GM21381 (cell line): ENCODE measurements around the gene MAST4.

Source experiments
- ATAC-seq: cut with Tn5 transposase; IDR thresholded peaks from one replicate; pipeline ENCODE4 v1.9.1; 2021; ENCODE audit warnings: mild to moderate bottlenecking, moderate library complexity; ENCODE audit not compliant: unreplicated experiment

The MAST4 gene

GRCh38 chr5:66644111-66644510 lies 47.9 kb downstream of the MAST4 start:
- no peak for ATAC-seq

DNA sequence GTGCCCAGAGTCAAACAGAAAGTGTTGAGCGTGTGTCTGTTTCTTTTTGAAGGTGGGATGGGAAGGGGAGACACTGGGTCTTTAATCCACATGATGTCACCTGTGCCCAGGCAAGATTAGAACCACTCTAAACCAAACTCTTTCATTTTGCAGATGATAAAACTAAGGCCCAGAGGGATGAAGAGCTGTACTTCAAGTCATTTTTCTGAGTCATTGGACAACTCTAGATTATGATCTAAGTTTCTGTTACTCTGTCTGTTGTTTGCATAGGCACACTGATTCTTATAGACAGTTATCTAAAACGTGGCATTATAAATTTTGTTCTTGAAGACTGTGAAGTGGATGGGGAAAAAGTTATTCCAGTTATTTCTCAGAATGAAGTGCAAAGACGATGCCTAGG lies 48.8 kb downstream of the MAST4 start:
- no peak for ATAC-seq

- ATAC-seq = no peak
Observed at GRCh38 chr5:66646570-66646969, 50.4 kb downstream of the MAST4 start.

DNA sequence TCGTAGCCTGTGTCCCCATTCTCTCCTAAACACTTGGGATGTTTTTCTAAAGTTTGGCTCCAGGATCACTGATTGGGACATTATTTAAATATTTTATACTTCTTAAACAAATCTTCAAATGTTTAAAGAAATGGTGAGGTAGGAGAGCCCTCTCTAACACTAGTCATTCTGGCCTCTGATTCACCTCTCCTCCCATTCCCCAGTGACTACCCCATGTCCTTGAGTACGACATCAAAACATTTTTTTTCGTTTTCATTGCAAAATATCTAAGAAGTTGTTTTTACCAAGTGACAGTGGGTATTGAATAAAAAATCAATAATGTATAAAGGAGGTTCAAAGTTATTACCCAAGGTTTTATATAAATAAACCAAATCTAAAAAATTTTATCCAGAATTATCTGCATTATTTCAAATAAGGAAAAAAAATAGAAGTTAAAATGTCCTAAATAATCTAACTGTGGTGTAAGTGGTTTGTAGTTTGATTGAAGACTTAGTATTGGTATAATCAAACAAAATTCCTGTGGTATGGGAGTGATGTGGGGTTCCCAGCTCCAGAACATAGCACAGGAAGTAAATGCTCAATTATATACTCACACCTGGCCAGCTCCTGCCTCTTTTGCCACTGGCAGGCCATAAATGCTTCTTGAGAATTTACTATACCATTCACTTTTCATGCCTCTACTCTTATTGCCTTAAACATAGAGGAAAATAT lies 51.1 kb downstream of the MAST4 start:
- no peak for ATAC-seq

DNA sequence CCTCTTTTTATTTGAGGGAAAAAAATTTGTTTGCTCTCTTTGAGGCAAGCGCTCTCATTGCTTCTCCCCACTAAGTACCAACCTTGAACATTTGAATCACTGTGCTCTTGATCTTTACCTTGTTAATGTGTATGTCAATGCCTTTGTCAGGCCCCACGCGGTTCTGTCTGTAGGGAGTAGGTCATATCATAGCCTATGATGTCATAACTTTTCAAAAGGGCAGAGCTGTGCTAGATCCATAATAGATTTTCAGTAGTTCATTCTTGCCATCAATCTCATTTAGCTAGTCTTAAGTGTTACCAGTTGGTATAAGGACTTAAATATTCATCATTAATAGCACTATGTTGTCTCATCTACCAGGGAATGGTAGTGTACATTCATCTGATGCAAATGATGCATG lies 56.6 kb downstream of the MAST4 start:
- no peak for ATAC-seq

DNA sequence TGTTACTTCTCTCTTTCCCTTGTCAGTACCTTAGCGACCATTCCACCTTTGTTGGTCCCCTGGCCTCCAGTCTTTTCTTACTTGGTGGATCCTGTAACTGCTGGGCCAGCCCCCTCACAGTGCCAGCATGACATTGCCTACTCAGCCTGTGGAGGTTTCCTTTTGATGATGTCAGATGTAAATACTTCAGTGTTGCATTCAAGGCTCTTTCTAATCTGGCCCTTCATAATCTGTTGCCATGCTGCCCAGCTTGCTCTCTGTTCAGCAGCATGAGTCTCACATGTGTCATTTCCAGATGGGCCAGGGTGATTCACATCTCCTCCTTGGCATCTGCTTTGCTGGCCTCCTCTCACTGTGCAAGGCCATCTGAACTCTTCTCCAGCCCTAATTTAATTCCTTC lies 57.1 kb downstream of the MAST4 start:
- ATAC-seq = no peak

GRCh38 chr5:66655395-66656324 lies 59.5 kb downstream of the MAST4 start:
- no peak for ATAC-seq

- no peak for ATAC-seq
Observed at GRCh38 chr5:66658516-66658915, 62.3 kb downstream of the MAST4 start.

DNA sequence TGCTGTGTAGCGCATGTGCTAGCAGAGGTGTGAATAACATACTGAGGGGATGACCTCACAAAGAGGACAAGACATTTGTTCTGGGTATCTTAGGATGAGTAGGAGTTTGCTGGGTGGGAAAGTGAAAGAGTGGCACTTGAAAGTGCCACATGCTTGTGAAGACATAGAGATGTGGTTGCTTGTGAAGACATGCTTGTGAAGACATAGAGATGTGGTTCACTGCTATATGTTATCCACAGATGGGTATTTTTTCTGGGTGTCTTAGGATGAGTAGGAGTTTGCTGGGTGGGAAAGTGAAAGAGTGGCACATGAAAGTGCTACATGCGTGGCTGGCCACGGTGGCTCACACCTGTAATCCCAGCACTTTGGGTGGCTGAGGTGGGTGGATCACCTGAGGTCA lies 63.6 kb downstream of the MAST4 start:
- ATAC-seq = no peak

DNA sequence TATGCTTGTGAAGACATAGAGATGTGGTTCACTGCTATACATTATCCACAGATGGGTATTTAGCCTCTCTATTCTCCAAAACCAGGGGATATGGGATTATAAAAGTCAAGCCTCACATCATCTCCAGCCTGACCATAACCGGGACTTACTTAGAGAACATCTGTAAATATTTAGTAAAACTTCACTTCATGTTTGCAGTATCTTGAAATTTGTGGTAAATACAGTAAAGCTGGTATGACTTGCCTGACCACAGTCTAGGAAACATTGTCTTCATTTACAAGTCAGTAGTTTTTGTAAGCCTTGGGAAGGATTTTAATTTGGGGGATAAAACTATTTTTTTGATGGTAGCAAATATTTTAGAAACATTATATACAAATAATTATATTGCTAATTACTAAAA lies 64.2 kb downstream of the MAST4 start:
- ATAC-seq = no peak

GRCh38 chr5:66661149-66661548 lies 65.0 kb downstream of the MAST4 start:
- no peak for ATAC-seq

DNA sequence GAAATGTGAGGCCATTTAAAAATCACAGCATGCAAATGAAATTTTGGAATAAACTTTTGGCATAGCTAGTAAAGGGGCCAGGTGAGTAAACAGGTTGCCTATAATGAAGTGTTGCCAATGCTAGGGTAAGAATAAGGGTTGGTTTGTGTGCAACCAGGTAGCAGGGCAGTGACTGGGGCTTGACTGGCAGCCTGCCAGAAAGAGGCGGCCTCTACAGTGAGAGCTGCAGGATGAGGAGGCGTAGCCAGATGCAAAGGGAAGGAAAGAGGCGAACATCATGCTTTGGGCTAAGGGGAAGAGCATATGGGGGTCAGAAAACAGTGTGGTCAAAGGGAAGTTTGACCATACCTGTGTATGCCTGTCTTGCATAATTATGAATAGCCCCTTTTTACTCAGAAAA lies 70.6 kb downstream of the MAST4 start:
- ATAC-seq = no peak

DNA sequence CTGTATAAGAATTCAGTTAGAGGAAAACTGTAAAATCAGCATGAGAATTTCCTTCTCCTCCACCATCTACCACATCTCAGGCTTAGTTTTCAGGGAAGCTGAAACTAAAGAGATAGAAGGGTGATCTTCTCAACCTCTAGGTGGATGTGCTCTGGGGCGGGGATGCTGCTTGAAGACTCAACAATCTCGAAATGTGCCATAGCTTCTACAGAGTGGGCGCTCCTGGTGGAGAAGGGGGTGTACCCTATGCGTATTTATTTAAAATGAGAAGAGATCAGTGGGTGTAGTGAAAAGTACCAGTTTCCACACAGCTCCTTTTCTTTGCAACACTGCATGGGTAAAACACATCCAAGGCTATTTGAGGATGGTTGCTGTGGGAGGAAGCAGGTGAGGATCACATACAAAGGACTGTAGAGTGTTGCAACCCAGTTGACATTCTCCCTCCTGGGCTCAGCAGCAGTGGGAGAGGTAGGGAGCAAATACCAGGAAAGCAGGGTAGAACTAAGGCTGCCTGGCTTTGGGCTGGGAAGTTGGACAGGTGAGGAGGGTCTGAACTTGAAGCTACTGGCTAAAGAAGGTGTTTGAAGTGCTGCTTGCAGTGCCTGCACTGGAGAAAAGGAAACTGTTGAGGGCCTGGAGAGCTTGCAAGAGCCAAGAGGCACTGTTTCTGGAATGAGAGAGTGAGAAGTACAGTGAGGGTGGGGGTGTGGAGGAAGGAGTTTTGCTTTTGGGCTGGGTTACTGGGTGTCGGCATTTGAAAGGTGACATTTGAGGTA lies 73.1 kb downstream of the MAST4 start:
- ATAC-seq = no peak

- ATAC-seq = no peak
Observed at GRCh38 chr5:66669862-66670195, 73.6 kb downstream of the MAST4 start.

DNA sequence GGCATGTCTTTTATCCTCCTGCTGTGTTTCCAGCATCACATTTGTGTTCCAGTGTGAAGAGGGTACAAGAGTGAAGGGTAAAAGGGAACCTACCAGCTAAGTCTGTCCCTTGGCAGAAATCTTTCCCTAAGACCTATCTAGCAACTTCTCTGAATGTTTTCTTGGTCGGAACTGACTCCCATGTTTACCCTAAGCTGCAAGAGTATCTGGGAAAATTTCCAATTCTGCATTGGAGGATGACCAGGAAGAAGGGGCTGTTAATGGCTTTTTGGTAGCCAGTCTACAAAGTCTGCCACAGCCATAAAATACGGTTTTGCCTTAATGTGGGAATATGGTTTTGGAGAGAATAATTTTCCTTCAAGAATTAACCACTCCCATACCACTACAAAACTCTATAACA lies 75.1 kb downstream of the MAST4 start:
- no peak for ATAC-seq

DNA sequence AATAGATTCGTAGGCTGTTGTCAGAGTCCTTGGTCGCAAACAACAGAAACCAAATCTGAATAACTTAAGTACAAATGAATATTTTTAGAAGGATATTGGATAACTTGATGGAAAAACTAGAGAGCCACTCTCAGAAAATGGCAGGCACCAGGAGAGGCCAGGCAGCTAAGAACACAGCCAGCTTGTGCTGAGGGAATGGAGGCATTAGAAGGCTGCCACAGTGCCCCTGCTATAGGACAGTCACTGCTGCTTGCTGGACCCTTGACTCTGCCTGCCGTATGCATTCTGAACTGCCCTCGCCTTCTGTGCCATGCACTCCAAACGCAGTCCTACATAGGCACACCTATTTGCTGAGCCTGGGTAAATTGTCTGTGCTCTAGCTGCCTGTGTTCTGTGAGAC lies 78.6 kb downstream of the MAST4 start:
- ATAC-seq = no peak

- ATAC-seq = no peak
Observed at GRCh38 chr5:66675406-66675805, 79.2 kb downstream of the MAST4 start.

DNA sequence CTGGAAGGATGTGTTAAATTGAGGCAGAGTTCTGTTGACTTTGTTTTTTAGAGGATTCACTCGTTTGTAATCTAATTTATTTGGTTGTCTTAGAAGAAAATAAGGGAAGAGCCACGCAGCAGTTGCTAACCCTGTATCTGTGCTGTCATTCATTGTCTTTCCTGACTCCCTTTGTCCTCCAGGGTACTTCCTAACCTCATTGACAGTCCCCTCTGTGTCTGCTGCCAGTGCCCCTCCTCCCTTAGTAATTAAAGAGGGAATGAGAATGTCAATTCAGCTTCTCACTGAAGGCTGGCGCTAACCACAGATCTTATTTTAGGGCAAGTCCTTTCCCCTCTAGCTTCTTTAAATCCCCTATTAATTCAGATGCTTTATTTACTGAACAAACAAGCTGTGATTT lies 84.0 kb downstream of the MAST4 start:
- no peak for ATAC-seq

DNA sequence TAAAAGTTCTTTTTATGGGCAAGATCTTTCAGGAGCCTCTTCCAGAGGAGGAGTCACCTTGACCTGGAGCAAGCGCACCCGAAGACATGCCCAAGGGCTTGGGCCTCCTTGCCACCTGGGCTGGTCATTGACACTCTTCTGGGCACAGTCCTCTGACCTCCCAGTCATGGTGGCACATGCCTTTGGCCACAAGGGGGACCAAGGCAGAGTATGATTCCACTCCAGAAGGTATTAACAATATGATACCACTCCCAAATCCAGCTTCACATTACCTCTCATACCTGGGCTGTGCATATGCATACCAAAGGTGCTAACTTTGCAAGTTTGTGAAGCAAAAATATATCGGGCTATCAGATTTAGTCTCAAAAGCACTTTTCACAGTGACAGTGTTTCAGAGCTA lies 84.6 kb downstream of the MAST4 start:
- ATAC-seq = no peak

GRCh38 chr5:66684663-66685062 lies 88.5 kb downstream of the MAST4 start:
- no peak for ATAC-seq

DNA sequence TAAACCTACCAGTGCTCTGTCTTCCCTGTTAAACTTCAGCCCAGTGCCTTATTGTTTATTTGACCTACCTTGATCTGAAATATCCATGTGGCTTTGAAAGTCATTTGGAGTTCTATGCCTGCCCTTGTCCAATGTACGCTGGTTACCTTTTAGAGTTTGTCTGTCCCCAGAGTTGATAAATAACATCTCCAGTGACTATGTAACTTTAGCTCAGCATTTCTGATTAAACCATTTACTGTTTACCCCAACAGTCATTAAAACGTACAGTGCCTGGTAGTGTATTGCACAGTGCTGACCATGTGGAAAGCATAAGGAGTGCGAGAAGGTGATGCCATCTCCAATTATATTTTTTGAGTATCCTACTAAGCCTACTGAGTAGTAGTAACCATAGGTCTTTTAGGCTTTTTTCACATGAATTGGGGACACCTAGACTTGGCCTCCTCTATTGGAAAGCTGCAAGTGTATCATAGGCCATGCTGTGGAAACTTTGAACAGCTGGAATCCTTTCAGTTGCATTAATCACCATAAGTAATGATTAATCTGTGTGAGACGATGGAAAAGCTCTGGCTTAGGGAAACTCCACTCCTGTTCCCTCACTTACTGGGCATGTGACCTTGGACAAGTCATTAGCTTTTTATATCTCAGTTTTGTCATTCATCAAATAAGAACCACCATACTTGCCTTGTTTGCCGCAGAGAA lies 93.5 kb downstream of the MAST4 start:
- no peak for ATAC-seq
